Measurements from ENCODE around the gene FBXO47. TPM values are rescaled to one million over a fixed set of nuclear protein-coding genes. Genes with fewer than 3 reads are reported as not detected.
A peak's percentile ranks its signal among the peaks of the same experiment; 100 is the strongest.
"Not testable (repeated sequence)": the region's sequence is repeated elsewhere in the genome, so short reads cannot be mapped to it uniquely, and the experiment has no call there.

The FBXO47 gene
- total and polyA plus RNA-seq, 7 donors, result not detected

GRCh38 chr17:38912221-38912813 lies 54.9 kb downstream of the FBXO47 start:
- no peaks in the 10 kb centered on the region for H3K9me3 ChIP-seq
- intact Hi-C loops (cut with DNase I), result no loop called here
- peak; percentile 91 for DNase-seq

GRCh38 chr17:38911731-38912081 lies 55.5 kb downstream of the FBXO47 start:
- H3K9me3 ChIP-seq; intact Hi-C loops (cut with DNase I); H3K4me3 ChIP-seq; DNase-seq; H3K27me3 ChIP-seq: not testable (repeated sequence)
- Histone ChIP-seq H3K4me1 (peaks cover 0 to 66% (median 39%) of the 10 kb centered on the region in 4 donors), H3K36me3 (peaks cover 14 to 40% (median 28%) of the 10 kb centered on the region in 4 donors), H3K27ac (peak overlapping the region; percentile 17 to 75 (median 62))
- WGBS, 2 donors, result 92 to 97% methylated on average over 8 of the region's 8 CpGs

More at GRCh38 chr17:38912221-38912813, 54.9 kb downstream of the FBXO47 start:
- no peak overlapping the region for H3K4me3 ChIP-seq
- peaks cover 0 to 63% (median 34%) of the 10 kb centered on the region in 4 donors for H3K4me1 ChIP-seq
- no peaks in the 10 kb centered on the region for H3K27me3 ChIP-seq
- H3K27ac ChIP-seq, result peak overlapping the region; percentile 31 to 75 (median 62)
- 81 to 82% methylated on average over 13 of the region's 13 CpGs for WGBS, 2 donors
- TF ChIP-seq POLR2AphosphoS5 (IDR thresholded peaks at IDR 0.05) (peak; percentile 48 to 85 (median 73)), CTCF (IDR thresholded peaks at IDR 0.05) (no peak), EP300 (IDR thresholded peaks at IDR 0.05) (peak in 1 of 4 donors; percentile 36), POLR2A (IDR thresholded peaks at IDR 0.05) (no peak)
- H3K36me3 ChIP-seq, result peaks cover 14 to 46% (median 30%) of the 10 kb centered on the region in 4 donors

DNA sequence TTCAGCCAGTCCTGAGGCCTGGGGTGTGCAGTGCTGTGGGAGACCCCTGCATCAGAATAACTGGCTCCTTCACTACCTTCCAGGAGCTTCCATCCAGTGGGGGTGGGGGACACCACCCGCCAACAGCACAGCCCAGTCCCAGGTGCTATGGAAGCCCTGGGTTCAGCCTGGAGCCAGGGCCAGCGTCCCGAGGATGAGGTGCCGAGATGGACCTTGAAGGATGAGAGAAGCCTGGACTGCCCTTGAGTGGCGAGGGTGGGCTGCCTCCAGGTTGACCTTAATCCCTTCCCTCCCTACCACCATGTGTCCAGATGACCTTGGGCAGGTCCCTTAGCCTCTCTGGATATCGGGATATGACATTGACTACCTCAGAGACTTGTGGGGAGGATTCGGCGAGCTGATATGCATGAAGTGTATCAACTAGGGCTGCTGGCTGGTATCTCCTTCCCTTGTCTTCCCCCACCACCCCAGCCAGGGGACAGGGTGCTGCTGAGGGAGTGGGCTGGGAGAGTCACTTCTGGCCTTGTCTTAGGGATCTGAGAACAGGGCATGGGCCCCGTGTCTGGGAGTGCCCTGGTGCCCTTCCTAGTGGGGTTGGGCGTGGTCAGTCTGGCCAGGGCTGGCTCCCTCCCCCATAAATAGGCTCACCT lies 56.0 kb downstream of the FBXO47 start:
- TF ChIP-seq CTCF (IDR thresholded peaks at IDR 0.05) (no peak), POLR2AphosphoS5 (IDR thresholded peaks at IDR 0.05) (no peak), POLR2A (IDR thresholded peaks at IDR 0.05) (no peak), EP300 (IDR thresholded peaks at IDR 0.05) (no peak)
- Histone ChIP-seq H3K9me3 (no peaks in the 10 kb centered on the region), H3K27me3 (no peaks in the 10 kb centered on the region), H3K4me3 (no peak overlapping the region), H3K27ac (peak overlapping the region in 2 of 4 donors; percentile 72 to 75), H3K36me3 (peaks cover 14 to 35% (median 27%) of the 10 kb centered on the region in 4 donors), H3K4me1 (peaks cover 0 to 71% (median 44%) of the 10 kb centered on the region in 4 donors)
- intact Hi-C loops (cut with DNase I), result no loop called here
- WGBS, 2 donors, result 83 to 89% methylated on average over 10 of the region's 10 CpGs
- DNase-seq, result peak; percentile 52

- WGBS, 2 donors, result 87 to 89% methylated on average over 5 of the region's 5 CpGs
- H3K27ac ChIP-seq, result no peak overlapping the region
- peaks cover 6 to 27% (median 19%) of the 10 kb centered on the region in 4 donors for H3K36me3 ChIP-seq
- no peaks in the 10 kb centered on the region for H3K27me3 ChIP-seq
- no peaks in the 10 kb centered on the region for H3K9me3 ChIP-seq
- no peak for TF ChIP-seq POLR2AphosphoS5 (IDR thresholded peaks at IDR 0.05)
- DNase-seq, result peak; percentile 17
- peaks cover 0 to 72% (median 45%) of the 10 kb centered on the region in 4 donors for H3K4me1 ChIP-seq
- H3K4me3 ChIP-seq, result no peak overlapping the region
- intact Hi-C loops (cut with DNase I), result no loop called here
Measured at GRCh38 chr17:38910325-38910724, 56.9 kb downstream of the FBXO47 start.

DNA sequence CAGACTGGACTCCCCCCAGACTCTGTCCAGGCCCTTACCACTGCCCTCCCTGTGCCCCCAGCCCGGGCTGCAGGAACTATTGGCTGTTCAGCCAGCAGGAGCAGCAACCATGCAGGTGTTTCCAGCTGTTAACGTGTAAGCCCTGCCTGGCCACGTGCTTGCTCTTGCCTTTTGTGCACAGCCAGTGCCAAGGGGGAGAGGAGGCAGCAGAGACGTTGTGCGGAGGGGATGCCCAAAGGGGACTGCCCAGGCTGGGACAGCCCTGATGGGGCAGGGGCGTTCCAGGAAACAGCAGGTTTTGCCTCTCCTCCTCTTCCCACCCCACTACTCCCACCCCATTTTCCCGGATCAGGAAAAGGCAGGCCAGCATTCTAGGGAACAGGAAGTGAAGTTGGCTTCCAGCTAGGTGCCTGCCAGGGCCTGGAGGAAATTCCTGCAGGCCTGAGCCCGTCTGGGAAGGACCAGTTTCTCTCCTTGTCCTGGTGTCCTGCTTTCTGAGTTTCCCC lies 58.5 kb downstream of the FBXO47 start:
- peak; percentile 68 for DNase-seq
- H3K4me3 ChIP-seq, result no peak overlapping the region
- intact Hi-C loops (cut with DNase I), result no loop called here

More for the DNA sequence above, 58.5 kb downstream of the FBXO47 start:
- 54 to 59% methylated on average over 8 of the region's 8 CpGs for WGBS, 2 donors
- H3K4me1 ChIP-seq, result peaks cover 0 to 56% (median 37%) of the 10 kb centered on the region in 4 donors
- H3K27me3 ChIP-seq, result no peaks in the 10 kb centered on the region
- peak overlapping the region in 3 of 4 donors; percentile 28 to 58 (median 46) for H3K27ac ChIP-seq
- TF ChIP-seq POLR2AphosphoS5 (IDR thresholded peaks at IDR 0.05) (peak in 2 of 4 donors; percentile 9 to 12), EP300 (IDR thresholded peaks at IDR 0.05) (no peak)
- peaks cover 0 to 29% (median 14%) of the 10 kb centered on the region in 4 donors for H3K36me3 ChIP-seq
- no peaks in the 10 kb centered on the region for H3K9me3 ChIP-seq

Data from sigmoid colon (tissue), 7 donors.